Neural cell (in vitro differentiated cells): Measurements from ENCODE around the gene PUS10. TPM values are rescaled to one million over a fixed set of nuclear protein-coding genes. Genes with fewer than 3 reads are reported as not detected.

ENCODE experiments used
- H2AFZ ChIP-seq: fragments of 200-600, 300-800 bp; sonication (generic), shearing (Covaris generic); 2 replicates; pipeline ENCODE4 v1.6.0; 2014; ENCODE audit warnings: low read depth, mild to moderate bottlenecking, antibody characterized with exemption, low read length, moderate library complexity
- H3F3A ChIP-seq: fragments of 200-600 bp; shearing (Covaris generic); 2 replicates; pipeline ENCODE4 v1.6.1; 2016; ENCODE audit warnings: mild to moderate bottlenecking, moderate library complexity, mixed read lengths, antibody characterized with exemption, low read length; ENCODE audit not compliant: insufficient read depth, poor library complexity, severe bottlenecking
- H3K27ac ChIP-seq: fragments of 200-600, 300-800 bp; sonication (generic), shearing (Covaris generic); 2 replicates; pipeline ENCODE4 v1.5.1; 2014; ENCODE audit warnings: mild to moderate bottlenecking, low read length, moderate library complexity
- H3K27me3 ChIP-seq: fragments of 300-800, 200-600 bp; sonication (generic), shearing (Covaris generic); 2 replicates; pipeline ENCODE4 v1.6.0; 2014; ENCODE audit warnings: mild to moderate bottlenecking, low read depth, low read length, moderate library complexity; ENCODE audit not compliant: insufficient read depth
- H3K36me3 ChIP-seq: fragments of 300-800, 200-600 bp; sonication (generic), shearing (Covaris generic); 2 replicates; pipeline ENCODE4 v1.5.1; 2014; ENCODE audit warnings: mild to moderate bottlenecking, antibody characterized with exemption, low read length, moderate library complexity; ENCODE audit not compliant: insufficient read depth
- H3K4me2 ChIP-seq: fragments of 300-800, 200-600 bp; sonication (generic), shearing (Covaris generic); 2 replicates; pipeline ENCODE4 v1.6.0; 2014; ENCODE audit warnings: mild to moderate bottlenecking, low read length
- H3K4me3 ChIP-seq: fragments of 300-800, 200-600 bp; sonication (generic), shearing (Covaris generic); 2 replicates; pipeline ENCODE4 v1.5.1; 2014; ENCODE audit warnings: mild to moderate bottlenecking, low read length, moderate library complexity
- H3K79me2 ChIP-seq: fragments of 200-600 bp; shearing (Covaris generic); replicated peaks from 2 replicates; pipeline ENCODE4 v1.6.0; 2014; ENCODE audit warnings: mild to moderate bottlenecking, low read length, moderate library complexity; ENCODE audit not compliant: insufficient read depth
- H3K9ac ChIP-seq: fragments of 300-800, 200-600 bp; sonication (generic), shearing (Covaris generic); 2 replicates; pipeline ENCODE4 v1.6.1; 2016; ENCODE audit warnings: mild to moderate bottlenecking, low read length, mixed read lengths
- H3K9me2 ChIP-seq: fragments of 200-600 bp; shearing (Covaris generic); 2 replicates; pipeline ENCODE4 v1.6.1; 2016; ENCODE audit warnings: mild to moderate bottlenecking, low read length, mixed read lengths; ENCODE audit not compliant: insufficient read depth
- H3K9me3 ChIP-seq: fragments of 200-600, 300-800 bp; sonication (generic), shearing (Covaris generic); 2 replicates; pipeline ENCODE4 v1.6.1; 2016; ENCODE audit warnings: mild to moderate bottlenecking, mixed run types, low read length, moderate library complexity, mixed read lengths
- H4K20me1 ChIP-seq: fragments of 200-600 bp; shearing (Covaris generic); 2 replicates; pipeline ENCODE4 v1.6.1; 2016; ENCODE audit warnings: mild to moderate bottlenecking, mixed run types; ENCODE audit not compliant: insufficient read depth
- CTCF ChIP-seq: fragments of 450-650 bp; IDR thresholded peaks from 2 replicates; pipeline ENCODE4 v1.5.1; 2014; ENCODE audit warnings: antibody characterized with exemption, mild to moderate bottlenecking, moderate library complexity; ENCODE audit not compliant: poor library complexity, severe bottlenecking
- EP300 ChIP-seq: fragments of 450-650 bp; conservative IDR thresholded peaks from 2 replicates; pipeline ENCODE4 v1.6.1; 2014; ENCODE audit warnings: antibody characterized with exemption, mild to moderate bottlenecking, moderate library complexity; ENCODE audit not compliant: poor library complexity, severe bottlenecking
- EZH2 ChIP-seq: fragments of 200-600, 300-800 bp; shearing (Covaris generic), sonication (generic); IDR thresholded peaks from 2 replicates; pipeline ENCODE4 v1.6.1; 2014; ENCODE audit warnings: antibody characterized with exemption, low read length, borderline replicate concordance, mild to moderate bottlenecking; ENCODE audit not compliant: insufficient read depth, poor library complexity, severe bottlenecking
- MXI1 ChIP-seq: fragments of 450-650 bp; conservative IDR thresholded peaks from 2 replicates; pipeline ENCODE4 v1.6.1; 2014; ENCODE audit warnings: antibody characterized with exemption, mild to moderate bottlenecking; ENCODE audit not compliant: poor library complexity, severe bottlenecking
- POLR2AphosphoS5 ChIP-seq: IDR thresholded peaks from 2 replicates; pipeline ENCODE4 v1.6.1; 2012
- RAD21 ChIP-seq: fragments of 450-650 bp; conservative IDR thresholded peaks from 2 replicates; pipeline ENCODE4 v1.6.1; 2014; ENCODE audit warnings: antibody characterized with exemption, mild to moderate bottlenecking, moderate library complexity
- REST ChIP-seq: IDR thresholded peaks from 2 replicates; pipeline ENCODE4 v1.6.1; 2012; ENCODE audit warnings: borderline replicate concordance
- SMC3 ChIP-seq: fragments of 450-650 bp; conservative IDR thresholded peaks from 2 replicates; pipeline ENCODE4 v1.6.1; 2014; ENCODE audit warnings: antibody characterized with exemption, mild to moderate bottlenecking, moderate library complexity; ENCODE audit not compliant: poor library complexity
- TAF1 ChIP-seq: IDR thresholded peaks from 2 replicates; pipeline ENCODE4 v1.6.1; 2012; ENCODE audit warnings: low read depth
- polyA plus RNA-seq: library from polyadenylated mRNA; depleted of rRNA; stranded (reverse); fragments of >200 nt; gene quantifications from 2 replicates; pipeline ENCODE4 v1.2.3, GENCODE V29; 2014

The PUS10 gene
- polyA plus RNA-seq, 1 donor from 2014 or later: 3.5 TPM

- no peak for TF ChIP-seq TAF1
- TF ChIP-seq POLR2AphosphoS5: no peak
- no peak for TF ChIP-seq EP300
- TF ChIP-seq RAD21: no peak
- TF ChIP-seq MXI1: no peak
- TF ChIP-seq EZH2: no peak
- Histone ChIP-seq H3K36me3 (no peaks in the 10 kb centered on the region), H3K79me2 (no peaks in the 10 kb centered on the region), H3K4me3 (no peak overlapping the region), H3K9me3 (no peaks in the 10 kb centered on the region), H3K27me3 (no peaks in the 10 kb centered on the region), H3K4me2 (no peak overlapping the region), H3K9ac (no peak overlapping the region), H3F3A (no peaks in the 10 kb centered on the region), H2AFZ (no peak overlapping the region), H3K27ac (no peak overlapping the region), H4K20me1 (no peaks in the 10 kb centered on the region), H3K9me2 (no peaks in the 10 kb centered on the region)
Observed at GRCh38 chr2:60966507-60967405, 51.3 kb downstream of the PUS10 start.

- Histone ChIP-seq H4K20me1 (no peaks in the 10 kb centered on the region), H2AFZ (no peak overlapping the region), H3K4me2 (no peak overlapping the region), H3K9ac (no peak overlapping the region), H3K4me3 (no peak overlapping the region), H3K9me3 (no peaks in the 10 kb centered on the region), H3K27me3 (no peaks in the 10 kb centered on the region), H3F3A (no peaks in the 10 kb centered on the region), H3K36me3 (no peaks in the 10 kb centered on the region), H3K9me2 (no peaks in the 10 kb centered on the region), H3K27ac (no peak overlapping the region), H3K79me2 (no peaks in the 10 kb centered on the region)
- no peak for TF ChIP-seq SMC3
- TF ChIP-seq TAF1: no peak
- TF ChIP-seq EZH2: no peak
Observed at GRCh38 chr2:60965499-60965785, 52.6 kb downstream of the PUS10 start.

- Histone ChIP-seq H2AFZ (no peak overlapping the region), H3K27me3 (no peaks in the 10 kb centered on the region), H3K36me3 (no peaks in the 10 kb centered on the region), H4K20me1 (no peaks in the 10 kb centered on the region), H3K27ac (no peak overlapping the region), H3F3A (no peaks in the 10 kb centered on the region), H3K79me2 (no peaks in the 10 kb centered on the region), H3K4me3 (no peak overlapping the region), H3K4me2 (no peak overlapping the region), H3K9me3 (no peaks in the 10 kb centered on the region), H3K9ac (no peak overlapping the region), H3K9me2 (no peaks in the 10 kb centered on the region)
- TF ChIP-seq EP300 (no peak), POLR2AphosphoS5 (no peak), RAD21 (no peak)
Observed at GRCh38 chr2:60964651-60965498, 53.2 kb downstream of the PUS10 start.

- H3K9me2 ChIP-seq: no peaks in the 10 kb centered on the region
- H3K36me3 ChIP-seq: no peaks in the 10 kb centered on the region
- no peak overlapping the region for H2AFZ ChIP-seq
- no peaks in the 10 kb centered on the region for H3F3A ChIP-seq
- TF ChIP-seq EZH2 (no peak), RAD21 (no peak), REST (no peak), EP300 (no peak), TAF1 (no peak), CTCF (no peak), POLR2AphosphoS5 (no peak), MXI1 (no peak), SMC3 (no peak)
- no peak overlapping the region for H3K4me2 ChIP-seq
- H3K79me2 ChIP-seq: no peaks in the 10 kb centered on the region
- no peak overlapping the region for H3K4me3 ChIP-seq
- no peaks in the 10 kb centered on the region for H3K27me3 ChIP-seq
- no peak overlapping the region for H3K9ac ChIP-seq
- no peaks in the 10 kb centered on the region for H4K20me1 ChIP-seq
- no peaks in the 10 kb centered on the region for H3K9me3 ChIP-seq
- no peak overlapping the region for H3K27ac ChIP-seq
Observed at GRCh38 chr2:60963190-60963589, 54.9 kb downstream of the PUS10 start.
